Panc1 (cell line): ENCODE results near the gene H2AZ2. TPM values are rescaled to one million over a fixed set of nuclear protein-coding genes. Genes with fewer than 3 reads are reported as not detected.

ENCODE experiments used
- ATAC-seq: fragments of 200-7000 bp; cut with Tn5 transposase; 2 replicates; pipeline ENCODE4 v1.9.1; 2020; ENCODE audit warnings: mild to moderate bottlenecking, moderate library complexity
- BruUV-seq: library from RNA; stranded (reverse); fragments of 400-500 nt; replicated peaks from 2 replicates; lab custom pipeline; 2021; lab: Mats Ljungman, UMichigan
- CTCF ChIA-PET: fragments of 300-600 bp; sonication (Branson Sonifier 250); formaldehyde crosslinking; loops from one replicate; lab custom pipeline; 2022; ENCODE audit warnings: antibody characterized with exemption; lab: Charles Lee
- POLR2A ChIA-PET: fragments of 300-600 bp; sonication (Branson Sonifier 250); formaldehyde crosslinking; loops from one replicate; lab custom pipeline; 2022; ENCODE audit warnings: antibody characterized with exemption; lab: Charles Lee
- DNase-seq: peaks from one replicate; pipeline ENCODE4 v3.0.0-alpha.2; 2010; ENCODE audit warnings: low read depth, low spot score
- H3K27ac ChIP-seq: 2 replicates; pipeline ENCODE4 v1.5.1; 2011; ENCODE audit warnings: mild to moderate bottlenecking, low read length, inconsistent platforms
- H3K27me3 ChIP-seq: fragments of 200-500 bp; sonication (Bioruptor generic); 2 replicates; pipeline ENCODE4 v1.6.0; 2014; ENCODE audit warnings: low read length, inconsistent platforms; ENCODE audit not compliant: control insufficient read depth, insufficient read depth
- H3K36me3 ChIP-seq: fragments of 200-500 bp; sonication (Bioruptor generic); 2 replicates; pipeline ENCODE4 v1.5.1; 2014; ENCODE audit warnings: inconsistent platforms, mild to moderate bottlenecking, low read length, moderate library complexity; ENCODE audit not compliant: control insufficient read depth, insufficient read depth
- H3K4me1 ChIP-seq: 2 replicates; pipeline ENCODE4 v1.5.1; 2011; ENCODE audit warnings: inconsistent platforms, mild to moderate bottlenecking, low read length, moderate library complexity; ENCODE audit not compliant: control insufficient read depth, insufficient read depth
- H3K4me3 ChIP-seq, 2 experiments: 2 replicates each; pipeline ENCODE4 v1.5.1; 2011 to 2012; ENCODE audit warnings: low read depth in 2 of 2, low read length in 2 of 2, mild to moderate bottlenecking in 2 of 2, inconsistent platforms in 1 of 2, moderate library complexity in 1 of 2
- H3K9me3 ChIP-seq: fragments of 200-500 bp; sonication (Bioruptor generic); 2 replicates; pipeline ENCODE4 v1.5.1; 2014; ENCODE audit warnings: low read depth, mild to moderate bottlenecking, inconsistent platforms, low read length, moderate library complexity; ENCODE audit not compliant: control insufficient read depth, insufficient read depth
- CTCF ChIP-seq: fragments of 450-650 bp; IDR thresholded peaks from 2 replicates; pipeline ENCODE4 v1.5.1; 2017; ENCODE audit warnings: mild to moderate bottlenecking
- POLR2AphosphoS5 ChIP-seq: IDR thresholded peaks from 2 replicates; pipeline ENCODE4 v1.6.1; 2012; ENCODE audit warnings: mild to moderate bottlenecking, low read depth, low read length, moderate library complexity
- REST ChIP-seq, 2 experiments: IDR thresholded peaks; 2 replicates each; pipeline ENCODE4 v1.6.1; 2011 to 2012; ENCODE audit warnings: low read depth in 2 of 2, control low read depth in 1 of 2, low read length in 1 of 2, mild to moderate bottlenecking in 1 of 2, moderate library complexity in 1 of 2; ENCODE audit not compliant: insufficient read depth in 1 of 2
- SIN3A ChIP-seq: IDR thresholded peaks from 2 replicates; pipeline ENCODE4 v1.6.1; 2012; ENCODE audit warnings: low read depth, mild to moderate bottlenecking, low read length, moderate library complexity, borderline replicate concordance; ENCODE audit not compliant: insufficient read depth
- TCF7L2 ChIP-seq: IDR thresholded peaks from 2 replicates; pipeline ENCODE4 v1.6.1; 2011; ENCODE audit warnings: mild to moderate bottlenecking, low read depth, low read length, inconsistent platforms
- in situ Hi-C: cut with HindIII; loops from 2 replicates; pipeline ENCODE4 v1.10.0; 2016; ENCODE audit warnings: low sequenced_read_pairs, low pct_unique_long_range_greater_than_20kb
- intact Hi-C: fragments of 100-400 bp; cut with micrococcal nuclease; formaldehyde crosslinking; loops from one replicate; pipeline ENCODE4 v1.10.0; 2022; ENCODE audit not compliant: unreplicated experiment
- total RNA-seq: library from RNA; stranded (reverse); gene quantifications from one replicate; pipeline ENCODE4 v1.2.1, GENCODE V29; 2021; ENCODE audit not compliant: unreplicated experiment

Gene H2AZ2
- total RNA-seq, 1 experiment from 2014 or later: 319 TPM

- CTCF ChIA-PET: no interaction called here
- in situ Hi-C loops: no loop called here
- no peak for ATAC-seq
Measured at GRCh38 chr7:44819292-44819691, 28.6 kb downstream of the H2AZ2 start.

GRCh38 chr7:44814919-44815318 lies 33.0 kb downstream of the H2AZ2 start:
- TF ChIP-seq SIN3A (no peak), REST (IDR thresholded peaks at IDR 0.05; ENCODE audit: insufficient read depth in 1 of 2, low read depth in 2 of 2, low read length in 1 of 2) (no peak), TCF7L2 (no peak), CTCF (no peak), POLR2AphosphoS5 (no peak)
- in situ Hi-C loops (no loop called here), intact Hi-C loops (no loop called here)
- ChIA-PET CTCF (no interaction called here), POLR2A (no interaction called here)
- H3K4me3 ChIP-seq: no peak overlapping the region
- H3K9me3 ChIP-seq: no peaks in the 10 kb centered on the region
- DNase-seq: no peak
- no peaks in the 10 kb centered on the region for H3K36me3 ChIP-seq
- no TSS peak for BruUV-seq
- H3K27me3 ChIP-seq: no peaks in the 10 kb centered on the region
- H3K4me1 ChIP-seq: peaks cover 5% of the 10 kb centered on the region
- no peak overlapping the region for H3K27ac ChIP-seq
- no peak for ATAC-seq

More at GRCh38 chr7:44819292-44819691, 28.6 kb downstream of the H2AZ2 start:
- Histone ChIP-seq H3K4me3 (no peak overlapping the region), H3K27me3 (no peaks in the 10 kb centered on the region), H3K9me3 (no peaks in the 10 kb centered on the region), H3K4me1 (no peaks in the 10 kb centered on the region; the same call in 1 of the 2 replicates), H3K36me3 (no peaks in the 10 kb centered on the region), H3K27ac (no peak overlapping the region)
- no peak for DNase-seq
- POLR2A ChIA-PET: interaction anchor here (0.6 kb wide), 1 partner anchor 19 kb away, joined by 8 read pairs; no protein-coding TSS in a partner anchor
- no TSS peak for BruUV-seq
- TF ChIP-seq TCF7L2 (no peak), SIN3A (no peak), REST (IDR thresholded peaks at IDR 0.05; ENCODE audit: insufficient read depth in 1 of 2, low read depth in 2 of 2, low read length in 1 of 2) (no peak), POLR2AphosphoS5 (no peak), CTCF (no peak)
- intact Hi-C loops: no loop called here
